B cell (primary cell): ENCODE measurements around the gene ZFP91. TPM values are rescaled to one million over a fixed set of nuclear protein-coding genes. Genes with fewer than 3 reads are reported as not detected.

Experiments used
- ATAC-seq: fragments of 200-7000 bp; cut with Tn5 transposase; one replicate; pipeline ENCODE4 v1.10.0; 2021; ENCODE audit warnings: low read depth, mild to moderate bottlenecking, moderate number of reproducible peaks, moderate library complexity
- CTCF ChIA-PET: fragments of 350-600 bp; sonication (Branson Sonifier 250); formaldehyde crosslinking; loops from one replicate; lab custom pipeline; 2021; ENCODE audit warnings: antibody characterized with exemption, inconsistent platforms; lab: Charles Lee
- POLR2A ChIA-PET: fragments of 350-600 bp; sonication (Branson Sonifier 250); formaldehyde crosslinking; loops from one replicate; lab custom pipeline; 2021; ENCODE audit warnings: antibody characterized with exemption; lab: Charles Lee
- DNase-seq: peaks from one replicate; pipeline ENCODE4 v3.0.0; 2013
- H2AFZ ChIP-seq: 2 replicates; pipeline ENCODE4 v1.6.1; 2012; ENCODE audit warnings: mild to moderate bottlenecking, low read depth, low read length; ENCODE audit not compliant: insufficient read depth, poor library complexity, severe bottlenecking
- H3K27ac ChIP-seq, 2 donors: 1 replicate in 1 of 2; 2 replicates in 1 of 2; pipeline ENCODE4 v1.5.1; 2012 to 2013; ENCODE audit warnings: low read length in 2 of 2, mild to moderate bottlenecking in 2 of 2, moderate library complexity in 1 of 2
- H3K27me3 ChIP-seq, 4 experiments: fragments of 200-600 bp in 1 of 4; sonication (generic) in 1 of 4; replicated peaks in 1 of 4; 1 replicate in 2 of 4; 2 replicates in 2 of 4; pipeline versions ENCODE4 v1.6.1 to v1.7.0; 2013 to 2016; ENCODE audit warnings: low read length in 3 of 4, mild to moderate bottlenecking in 2 of 4, mixed read lengths in 1 of 4, moderate library complexity in 1 of 4; ENCODE audit not compliant: insufficient read depth in 4 of 4, control insufficient read depth in 3 of 4; ENCODE audit errors: control extremely low read depth in 1 of 4
- H3K36me3 ChIP-seq, 2 experiments: replicated peaks in 1 of 2; 1 replicate in 1 of 2; 2 replicates in 1 of 2; pipeline versions ENCODE4 v1.6.1 to v1.7.1; 2013; ENCODE audit warnings: low read length in 1 of 2; ENCODE audit not compliant: insufficient read depth in 2 of 2, control insufficient read depth in 1 of 2; ENCODE audit errors: control extremely low read depth in 1 of 2, extremely low read depth in 1 of 2
- H3K4me1 ChIP-seq, 2 donors: fragments of 200-600 bp in 1 of 2; sonication (generic) in 1 of 2; 1 replicate in 1 of 2; 2 replicates in 1 of 2; pipeline versions ENCODE4 v1.5.1 to v1.6.1; 2013 to 2017; ENCODE audit warnings: low read length in 2 of 2; ENCODE audit not compliant: control insufficient read depth in 2 of 2, insufficient read depth in 2 of 2
- H3K4me2 ChIP-seq: replicated peaks from 2 replicates; pipeline ENCODE3; 2012; ENCODE audit warnings: mild to moderate bottlenecking, low read depth, low read length; ENCODE audit not compliant: poor library complexity, severe bottlenecking
- H3K4me3 ChIP-seq, 5 experiments: fragments of 200-600 bp in 1 of 5; sonication (generic) in 1 of 5; 1 replicate in 3 of 5; 2 replicates in 2 of 5; pipeline versions ENCODE4 v1.5.1 to v1.7.0; 2011 to 2016; ENCODE audit warnings: low read length in 4 of 5, mild to moderate bottlenecking in 4 of 5, low read depth in 2 of 5, control low read depth in 1 of 5, moderate library complexity in 1 of 5; ENCODE audit not compliant: insufficient read depth in 1 of 5; ENCODE audit errors: control extremely low read depth in 1 of 5, extremely low read depth in 1 of 5
- H3K79me2 ChIP-seq: fragments of 200-600 bp; sonication (generic); one replicate; pipeline ENCODE4 v1.6.0; 2016; ENCODE audit warnings: low read length; ENCODE audit not compliant: control insufficient read depth, insufficient read depth
- H3K9ac ChIP-seq: fragments of 200-600 bp; sonication (generic); 2 replicates; pipeline ENCODE4 v1.6.1; 2017; ENCODE audit warnings: mild to moderate bottlenecking, low read length, moderate library complexity
- H3K9me3 ChIP-seq, 3 donors: one replicate each; pipeline versions ENCODE4 v1.6.1 to v1.7.1; 2013; ENCODE audit warnings: low read length in 2 of 3; ENCODE audit not compliant: control insufficient read depth in 2 of 3, insufficient read depth in 1 of 3; ENCODE audit errors: control extremely low read depth in 1 of 3
- H4K20me1 ChIP-seq: 2 replicates; pipeline ENCODE4 v1.6.0; 2012; ENCODE audit warnings: mild to moderate bottlenecking, low read length; ENCODE audit not compliant: insufficient read depth, control insufficient read depth, poor library complexity, severe bottlenecking
- H3K27ac Mint-ChIP-seq: one replicate; pipeline ENCODE4 v1.8.0; 2021; ENCODE audit warnings: mixed read lengths
- H3K27me3 Mint-ChIP-seq: one replicate; pipeline ENCODE4 v1.8.0; 2021; ENCODE audit warnings: mixed read lengths
- H3K4me1 Mint-ChIP-seq: one replicate; pipeline ENCODE4 v1.8.0; 2021; ENCODE audit warnings: mixed read lengths
- H3K4me3 Mint-ChIP-seq: one replicate; pipeline ENCODE4 v1.8.0; 2021; ENCODE audit warnings: mixed read lengths
- H3K9me3 Mint-ChIP-seq: one replicate; pipeline ENCODE4 v1.8.0; 2022; ENCODE audit warnings: mixed read lengths; ENCODE audit not compliant: insufficient read depth
- CTCF ChIP-seq: fragments of 200-600 bp; IDR thresholded peaks from one replicate; pipeline ENCODE4 v1.8.0; 2022; ENCODE audit warnings: antibody characterized with exemption, mild to moderate bottlenecking
- EZH2 ChIP-seq: IDR thresholded peaks from 2 replicates; pipeline ENCODE4 v1.6.1; 2012; ENCODE audit warnings: borderline replicate concordance, low read depth, mild to moderate bottlenecking, moderate library complexity, low read length; ENCODE audit not compliant: insufficient read depth, poor library complexity, severe bottlenecking
- WGBS: methylation state at CpG from one replicate; pipeline ENCODE4 v1.1.5; 2013; ENCODE audit warnings: missing lambda C conversion rate; ENCODE audit not compliant: insufficient coverage; 5-methylcytosine and 5-hydroxymethylcytosine counted together
- intact Hi-C: fragments of 100-400 bp; cut with micrococcal nuclease; formaldehyde crosslinking; loops from one replicate; pipeline ENCODE4 v1.10.0; 2022
- polyA plus RNA-seq: library from polyadenylated mRNA; depleted of rRNA; stranded (reverse); fragments of >200 nt; gene quantifications from 2 replicates; pipeline ENCODE4 v1.2.3, GENCODE V29; 2012
- total RNA-seq, 2 donors: library from RNA; stranded (reverse); fragments of 120-200 nt in 1 of 2; gene quantifications; 1 replicate in 1 of 2; 2 replicates in 1 of 2; pipeline versions ENCODE4 v1.2.3 to v1.2.4, GENCODE V29; 2013 to 2022

ZFP91 gene
- total and polyA plus RNA-seq, 2 donors (not counting 1 experiment from before 2014, with no cell fraction given): 14.4 to 51.2 TPM

- POLR2A ChIA-PET: no interaction called here
- Histone ChIP-seq H3K4me3 (no peak overlapping the region), H3K4me2 (no peak overlapping the region), H3K9me3 (no peaks in the 10 kb centered on the region), H3K36me3 (no peaks in the 10 kb centered on the region), H3K9ac (no peak overlapping the region), H3K79me2 (no peaks in the 10 kb centered on the region), H3K4me1 (no peaks in the 10 kb centered on the region), H2AFZ (no peak overlapping the region), H3K27me3 (peaks cover 0 to 14% (median 0%) of the 10 kb centered on the region in 4 experiments), H4K20me1 (no peaks in the 10 kb centered on the region), H3K27ac (no peak overlapping the region)
- DNase-seq (no peak), ATAC-seq (no peak)
- H3K27me3 Mint-ChIP-seq: peaks cover 23% of the 10 kb centered on the region
- peaks cover under 1% of the 10 kb centered on the region for H3K4me1 Mint-ChIP-seq
- TF ChIP-seq EZH2 (no peak), CTCF (no peak)
- 70% methylated on average over 1 of the region's 2 CpGs for WGBS
- no peak overlapping the region for H3K27ac Mint-ChIP-seq
- no peak overlapping the region for H3K4me3 Mint-ChIP-seq
- CTCF ChIA-PET: interaction anchor here (0.9 to 3.0 kb wide), 2 partner anchors 12 to 499 kb away, joined by 3 to 10 read pairs; no protein-coding TSS in a partner anchor
- H3K9me3 Mint-ChIP-seq: no peaks in the 10 kb centered on the region
- intact Hi-C loops: no loop called here
These were observed 80.5 kb downstream of the ZFP91 start for GRCh38 chr11:58659404-58659803.

GRCh38 chr11:58659910-58660570 lies 81.2 kb downstream of the ZFP91 start:
- CTCF ChIA-PET: interaction anchor here (0.9 to 3.0 kb wide), 2 partner anchors 12 to 498 kb away, joined by 3 to 10 read pairs; no protein-coding TSS in a partner anchor
- Mint-ChIP-seq H3K4me3 (no peak overlapping the region), H3K9me3 (no peaks in the 10 kb centered on the region), H3K27ac (no peak overlapping the region), H3K4me1 (no peaks in the 10 kb centered on the region), H3K27me3 (peaks cover 25% of the 10 kb centered on the region)
- H3K27me3 ChIP-seq: peaks cover 0 to 14% (median 0%) of the 10 kb centered on the region in 4 experiments
- no peak overlapping the region for H3K4me3 ChIP-seq
- intact Hi-C loops: no loop called here
- TF ChIP-seq EZH2 (no peak), CTCF (no peak)
- no peaks in the 10 kb centered on the region for H3K79me2 ChIP-seq
- H4K20me1 ChIP-seq: no peaks in the 10 kb centered on the region
- no peak overlapping the region for H3K4me2 ChIP-seq
- no peaks in the 10 kb centered on the region for H3K36me3 ChIP-seq
- H3K4me1 ChIP-seq: no peaks in the 10 kb centered on the region
- no peak for ATAC-seq
- no peak overlapping the region for H2AFZ ChIP-seq
- H3K27ac ChIP-seq: no peak overlapping the region
- H3K9ac ChIP-seq: no peak overlapping the region
- H3K9me3 ChIP-seq: no peaks in the 10 kb centered on the region
- 100% methylated on average over 2 of the region's 5 CpGs for WGBS
- POLR2A ChIA-PET: no interaction called here
- DNase-seq: no peak

Other genes starting within 250 kb of the ZFP91 start
- gene OR5B17, start 220.0 kb upstream of the ZFP91 start, total RNA-seq: not detected in 2 replicates
- gene OR5B17, start 220.0 kb upstream of the ZFP91 start, polyA plus RNA-seq: not detected in 2 replicates
- not detected in 2 replicates for gene OR5B3, start 172.2 kb upstream of the ZFP91 start, total RNA-seq
- gene OR5B3, start 172.2 kb upstream of the ZFP91 start, polyA plus RNA-seq: not detected in 2 replicates
- 0.27 TPM in 1 of 2 replicates, not detected in the other for gene OR5B2, start 150.9 kb upstream of the ZFP91 start, total RNA-seq
- 0.03 TPM in 1 of 2 replicates, not detected in the other for gene OR5B2, start 150.9 kb upstream of the ZFP91 start, polyA plus RNA-seq
- not detected in 2 replicates for gene OR5B12, start 136.8 kb upstream of the ZFP91 start, total RNA-seq
- gene OR5B12, start 136.8 kb upstream of the ZFP91 start, polyA plus RNA-seq: not detected in 2 replicates
- 0.74 and 1.5 TPM in 2 replicates for gene OR5B21, start 71.0 kb upstream of the ZFP91 start, total RNA-seq
- gene OR5B21, start 71.0 kb upstream of the ZFP91 start, polyA plus RNA-seq: 0.10 TPM in 1 of 2 replicates, not detected in the other
- gene LPXN, start 3.2 kb upstream of the ZFP91 start, total RNA-seq: 209 and 213 TPM in 2 replicates
- 44.5 and 59.2 TPM in 2 replicates for gene LPXN, start 3.2 kb upstream of the ZFP91 start, polyA plus RNA-seq
- gene CNTF, start 43.6 kb downstream of the ZFP91 start, total RNA-seq: 4.8 and 5.9 TPM in 2 replicates
- gene CNTF, start 43.6 kb downstream of the ZFP91 start, polyA plus RNA-seq: 1.4 and 3.0 TPM in 2 replicates
- gene GLYAT, start 152.9 kb downstream of the ZFP91 start, total RNA-seq: not detected in 2 replicates
- not detected in 2 replicates for gene GLYAT, start 152.9 kb downstream of the ZFP91 start, polyA plus RNA-seq